H9 (cell line): ENCODE results near the gene RPL18. TPM values are rescaled to one million over a fixed set of nuclear protein-coding genes. Genes with fewer than 3 reads are reported as not detected.

Source experiments
- DNase-seq: peaks from one replicate; pipeline ENCODE4 v3.0.0-alpha.2; 2017
- H2AFZ ChIP-seq: one replicate; pipeline ENCODE4 v1.6.1; 2013; ENCODE audit warnings: mild to moderate bottlenecking, low read length, control low read depth, moderate library complexity
- H2AK5ac ChIP-seq: 2 replicates; pipeline ENCODE4 v1.6.1; 2013; ENCODE audit warnings: low read length, control low read depth, mixed read lengths; ENCODE audit not compliant: insufficient read length
- H2BK120ac ChIP-seq: one replicate; pipeline ENCODE4 v1.6.1; 2013; ENCODE audit warnings: low read depth, mild to moderate bottlenecking, low read length, control low read depth, inconsistent platforms; ENCODE audit not compliant: poor library complexity, severe bottlenecking
- H2BK12ac ChIP-seq: 2 replicates; pipeline ENCODE4 v1.6.1; 2013; ENCODE audit warnings: low read length, control low read depth, mixed read lengths, low read depth; ENCODE audit not compliant: insufficient read length
- H2BK15ac ChIP-seq: 2 replicates; pipeline ENCODE4 v1.6.1; 2013; ENCODE audit warnings: low read depth, low read length, control low read depth
- H2BK20ac ChIP-seq: one replicate; pipeline ENCODE4 v1.6.1; 2013; ENCODE audit warnings: low read depth, mild to moderate bottlenecking, low read length, control low read depth, inconsistent platforms; ENCODE audit not compliant: poor library complexity, severe bottlenecking
- H2BK5ac ChIP-seq: 2 replicates; pipeline ENCODE4 v1.6.1; 2013; ENCODE audit warnings: low read length, control low read depth, mixed read lengths; ENCODE audit not compliant: insufficient read length
- H3K14ac ChIP-seq: 2 replicates; pipeline ENCODE4 v1.6.1; 2013; ENCODE audit warnings: low read length, control low read depth; ENCODE audit not compliant: insufficient read depth
- H3K18ac ChIP-seq: 2 replicates; pipeline ENCODE4 v1.6.1; 2013; ENCODE audit warnings: low read depth, mild to moderate bottlenecking, mixed read lengths, low read length, control low read depth; ENCODE audit not compliant: insufficient read length
- H3K23ac ChIP-seq: 2 replicates; pipeline ENCODE4 v1.6.1; 2013; ENCODE audit warnings: low read length, control low read depth, mixed read lengths, low read depth; ENCODE audit not compliant: insufficient read length
- H3K23me2 ChIP-seq: 2 replicates; pipeline ENCODE4 v1.6.1; 2013; ENCODE audit warnings: low read depth, mild to moderate bottlenecking, mixed read lengths, low read length, control low read depth; ENCODE audit not compliant: insufficient read length, poor library complexity, severe bottlenecking
- H3K27ac ChIP-seq: 2 replicates; pipeline ENCODE4 v1.5.1; 2013; ENCODE audit warnings: low read length, control low read depth, mixed read lengths, low read depth; ENCODE audit not compliant: insufficient read length
- H3K27me3 ChIP-seq: 2 replicates; pipeline ENCODE4 v1.6.1; 2013; ENCODE audit warnings: low read length, control low read depth, inconsistent platforms; ENCODE audit not compliant: insufficient read depth
- H3K4ac ChIP-seq: 2 replicates; pipeline ENCODE4 v1.6.1; 2013; ENCODE audit warnings: low read depth, mild to moderate bottlenecking, control low read depth, inconsistent platforms, low read length, moderate library complexity
- H3K4me1 ChIP-seq: 2 replicates; pipeline ENCODE4 v1.6.1; 2013; ENCODE audit warnings: low read length, control low read depth, inconsistent platforms; ENCODE audit not compliant: insufficient read depth
- H3K4me2 ChIP-seq: 2 replicates; pipeline ENCODE4 v1.6.1; 2013; ENCODE audit warnings: low read length, control low read depth, mixed read lengths; ENCODE audit not compliant: insufficient read length, insufficient read depth
- H3K56ac ChIP-seq: 2 replicates; pipeline ENCODE4 v1.6.1; 2013; ENCODE audit warnings: low read depth, mild to moderate bottlenecking, mixed read lengths, low read length, control low read depth; ENCODE audit not compliant: insufficient read length
- H3K79me1 ChIP-seq: 2 replicates; pipeline ENCODE4 v1.6.1; 2013; ENCODE audit warnings: low read depth, mild to moderate bottlenecking, moderate library complexity, low read length, control low read depth, inconsistent platforms; ENCODE audit not compliant: insufficient read depth, poor library complexity, severe bottlenecking
- H3K79me2 ChIP-seq: 2 replicates; pipeline ENCODE4 v1.6.1; 2013; ENCODE audit warnings: low read length, control low read depth, inconsistent platforms; ENCODE audit not compliant: insufficient read depth
- H3K9ac ChIP-seq: 2 replicates; pipeline ENCODE4 v1.6.1; 2013; ENCODE audit warnings: low read length, control low read depth, mixed read lengths; ENCODE audit not compliant: insufficient read length; ENCODE audit errors: extremely low read depth
- H3K9me3 ChIP-seq: one replicate; pipeline ENCODE4 v1.6.1; 2013; ENCODE audit warnings: low read depth, low read length, inconsistent platforms; ENCODE audit not compliant: control insufficient read depth
- H3T11ph ChIP-seq: one replicate; pipeline ENCODE4 v1.6.1; 2013; ENCODE audit warnings: mild to moderate bottlenecking, low read length, control low read depth, inconsistent platforms
- H4K20me1 ChIP-seq: one replicate; pipeline ENCODE4 v1.6.1; 2013; ENCODE audit not compliant: control insufficient read depth, insufficient read length, insufficient read depth
- H4K5ac ChIP-seq: 2 replicates; pipeline ENCODE4 v1.6.1; 2013; ENCODE audit warnings: low read depth, mild to moderate bottlenecking, mixed read lengths, low read length, control low read depth; ENCODE audit not compliant: insufficient read length
- H4K8ac ChIP-seq: replicated peaks from 2 replicates; pipeline ENCODE4 v1.6.1; 2013; ENCODE audit warnings: low read length, control low read depth, mixed read lengths, low read depth; ENCODE audit not compliant: insufficient read length
- H4K91ac ChIP-seq: 2 replicates; pipeline ENCODE4 v1.6.1; 2013; ENCODE audit warnings: low read depth, mild to moderate bottlenecking, moderate library complexity, mixed read lengths, low read length, control low read depth; ENCODE audit not compliant: insufficient read length
- H3K27ac Mint-ChIP-seq, 3 experiments: 2 replicates in 2 of 3; 3 replicates in 1 of 3; pipeline ENCODE4 v1.8.0; 2020 to 2021; ENCODE audit warnings: mixed read lengths in 3 of 3, mild to moderate bottlenecking in 1 of 3, moderate library complexity in 1 of 3
- H3K27me3 Mint-ChIP-seq: 2 replicates; pipeline ENCODE4 v1.8.0; 2021; ENCODE audit warnings: low read depth, mild to moderate bottlenecking, moderate library complexity, mixed read lengths
- H3K36me3 Mint-ChIP-seq, 3 experiments: 2 replicates in 2 of 3; 3 replicates in 1 of 3; pipeline ENCODE4 v1.8.0; 2020 to 2021; ENCODE audit warnings: low read depth in 3 of 3, mixed read lengths in 3 of 3; ENCODE audit not compliant: insufficient read depth in 1 of 3
- H3K4me1 Mint-ChIP-seq, 2 experiments: 2 replicates each; pipeline ENCODE4 v1.8.0; 2020; ENCODE audit warnings: mixed read lengths in 2 of 2
- H3K4me3 Mint-ChIP-seq, 2 experiments: 2 replicates in 1 of 2; 3 replicates in 1 of 2; pipeline ENCODE4 v1.8.0; 2020 to 2021; ENCODE audit warnings: mild to moderate bottlenecking in 2 of 2, mixed read lengths in 2 of 2, moderate library complexity in 1 of 2
- H3K9me3 Mint-ChIP-seq, 2 experiments: 2 replicates in 1 of 2; 3 replicates in 1 of 2; pipeline ENCODE4 v1.8.0; 2020; ENCODE audit warnings: mild to moderate bottlenecking in 2 of 2, mixed read lengths in 2 of 2, moderate library complexity in 1 of 2
- WGBS: extraction: QIAGEN DNeasy Blood & Tissue Kit; methylation state at CpG from one replicate; pipeline ENCODE4 v1.1.7; 2013; ENCODE audit warnings: missing lambda C conversion rate, low lambda C conversion rate, mixed read lengths; ENCODE audit not compliant: insufficient read length; ENCODE audit errors: extremely low coverage; 5-methylcytosine and 5-hydroxymethylcytosine counted together
- total RNA-seq: library from RNA; stranded (reverse); gene quantifications from 2 replicates; pipeline ENCODE4 v1.2.1, GENCODE V29; 2021
- TF ChIP-seq, protein P1 (sequence below): fragments of 200-600 bp; sonication (generic); conservative IDR thresholded peaks from 3 replicates; pipeline ENCODE4 v1.8.0; 2021; ENCODE audit warnings: antibody characterized with exemption, mild to moderate bottlenecking

The RPL18 gene
- total RNA-seq, 1 experiment from 2014 or later, result 1,855 TPM

DNA sequence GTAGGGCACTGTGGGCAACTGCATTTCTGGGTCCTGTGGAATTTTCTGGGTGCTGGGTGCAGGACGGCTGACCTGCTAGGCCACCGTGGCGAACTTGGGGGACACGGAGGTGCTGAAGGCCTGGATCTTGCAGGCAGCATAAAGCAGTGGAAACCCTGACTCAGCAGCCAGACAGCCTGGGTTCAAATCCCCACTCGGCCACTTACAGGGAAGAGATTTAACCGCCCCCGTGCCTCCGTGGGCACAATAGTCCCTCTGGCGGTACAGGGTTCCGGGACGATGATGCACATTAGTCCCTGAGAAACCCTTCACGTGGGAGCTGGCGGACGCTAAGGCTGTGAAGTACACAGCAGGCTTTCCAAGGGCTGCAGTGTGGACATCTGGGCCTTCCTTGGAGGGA, 7.1 kb downstream of the RPL18 start:
- Histone ChIP-seq H3K23ac (no peak overlapping the region), H3K14ac (no peak overlapping the region), H3K79me1 (peaks cover 4% of the 10 kb centered on the region), H3K4me2 (no peak overlapping the region), H3T11ph (no peak overlapping the region), H2AK5ac (no peak overlapping the region), H4K8ac (no peak overlapping the region), H2BK20ac (no peak overlapping the region), H3K27me3 (no peaks in the 10 kb centered on the region), H2BK15ac (no peak overlapping the region), H2AFZ (no peak overlapping the region), H3K9me3 (no peaks in the 10 kb centered on the region), H4K20me1 (no peaks in the 10 kb centered on the region), H2BK5ac (no peak overlapping the region), H4K91ac (no peak overlapping the region), H3K79me2 (no peaks in the 10 kb centered on the region; the same call in 1 of the 2 replicates), H3K23me2 (no peaks in the 10 kb centered on the region), H2BK12ac (no peak overlapping the region), H3K4ac (no peak overlapping the region), H3K4me1 (peaks cover 3% of the 10 kb centered on the region; the same call in 1 of the 2 replicates), H3K9ac (no peak overlapping the region), H3K18ac (no peak overlapping the region), H2BK120ac (no peak overlapping the region), H3K27ac (no peak overlapping the region), H4K5ac (no peak overlapping the region), H3K56ac (no peak overlapping the region)
- WGBS, result no CpG with 5 or more reads among the region's 14 CpGs
- H3K4me3 Mint-ChIP-seq, result no peak overlapping the region
- peaks cover 27 to 34% of the 10 kb centered on the region in 2 experiments for H3K4me1 Mint-ChIP-seq
- TF ChIP-seq, protein P1, sequence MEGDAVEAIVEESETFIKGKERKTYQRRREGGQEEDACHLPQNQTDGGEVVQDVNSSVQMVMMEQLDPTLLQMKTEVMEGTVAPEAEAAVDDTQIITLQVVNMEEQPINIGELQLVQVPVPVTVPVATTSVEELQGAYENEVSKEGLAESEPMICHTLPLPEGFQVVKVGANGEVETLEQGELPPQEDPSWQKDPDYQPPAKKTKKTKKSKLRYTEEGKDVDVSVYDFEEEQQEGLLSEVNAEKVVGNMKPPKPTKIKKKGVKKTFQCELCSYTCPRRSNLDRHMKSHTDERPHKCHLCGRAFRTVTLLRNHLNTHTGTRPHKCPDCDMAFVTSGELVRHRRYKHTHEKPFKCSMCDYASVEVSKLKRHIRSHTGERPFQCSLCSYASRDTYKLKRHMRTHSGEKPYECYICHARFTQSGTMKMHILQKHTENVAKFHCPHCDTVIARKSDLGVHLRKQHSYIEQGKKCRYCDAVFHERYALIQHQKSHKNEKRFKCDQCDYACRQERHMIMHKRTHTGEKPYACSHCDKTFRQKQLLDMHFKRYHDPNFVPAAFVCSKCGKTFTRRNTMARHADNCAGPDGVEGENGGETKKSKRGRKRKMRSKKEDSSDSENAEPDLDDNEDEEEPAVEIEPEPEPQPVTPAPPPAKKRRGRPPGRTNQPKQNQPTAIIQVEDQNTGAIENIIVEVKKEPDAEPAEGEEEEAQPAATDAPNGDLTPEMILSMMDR, result no peak
- no peaks in the 10 kb centered on the region; the same call in 1 of the 2 replicates for H3K27me3 Mint-ChIP-seq
- no peak overlapping the region; a peak in 1 of 7 replicates for H3K27ac Mint-ChIP-seq
- H3K36me3 Mint-ChIP-seq, result peaks cover 17 to 41% (median 30%) of the 10 kb centered on the region in 3 experiments
- H3K9me3 Mint-ChIP-seq, result no peaks in the 10 kb centered on the region; a peak in 1 of 5 replicates
- DNase-seq, result no peak
